HG02623 (cell line): ENCODE data around the gene LLGL2.

Source experiments
- ATAC-seq: cut with Tn5 transposase; IDR thresholded peaks from one replicate; pipeline ENCODE4 v1.9.1; 2021; ENCODE audit warnings: moderate library complexity; ENCODE audit not compliant: unreplicated experiment

LLGL2 gene

DNA sequence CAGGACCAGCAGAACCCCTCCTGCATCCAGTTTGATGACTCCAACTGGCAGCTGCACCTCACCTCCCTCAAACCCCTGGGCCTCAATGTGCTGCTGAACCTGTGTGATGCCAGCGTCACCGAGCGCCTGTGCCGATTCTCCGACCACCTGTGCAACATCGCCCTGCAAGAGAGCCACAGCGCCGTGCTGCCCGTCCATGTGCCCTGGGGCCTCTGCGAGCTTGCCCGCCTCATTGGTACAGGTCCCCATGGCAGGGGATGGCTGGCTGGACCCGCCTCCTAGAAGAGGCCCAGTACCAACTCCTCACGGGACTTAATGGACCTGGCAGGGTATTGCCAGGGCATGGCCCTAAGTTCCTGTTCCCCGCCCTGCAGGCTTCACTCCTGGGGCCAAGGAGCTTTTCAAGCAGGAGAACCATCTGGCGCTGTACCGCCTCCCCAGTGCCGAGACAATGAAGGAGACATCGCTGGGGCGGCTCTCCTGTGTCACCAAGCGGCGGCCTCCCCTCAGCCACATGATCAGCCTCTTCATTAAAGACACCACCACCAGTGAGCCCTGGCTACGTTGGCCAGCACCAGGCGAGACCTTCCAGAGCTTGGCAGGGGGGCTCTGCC, 32.8 kb upstream of the LLGL2 start:
- ATAC-seq = no peak

DNA sequence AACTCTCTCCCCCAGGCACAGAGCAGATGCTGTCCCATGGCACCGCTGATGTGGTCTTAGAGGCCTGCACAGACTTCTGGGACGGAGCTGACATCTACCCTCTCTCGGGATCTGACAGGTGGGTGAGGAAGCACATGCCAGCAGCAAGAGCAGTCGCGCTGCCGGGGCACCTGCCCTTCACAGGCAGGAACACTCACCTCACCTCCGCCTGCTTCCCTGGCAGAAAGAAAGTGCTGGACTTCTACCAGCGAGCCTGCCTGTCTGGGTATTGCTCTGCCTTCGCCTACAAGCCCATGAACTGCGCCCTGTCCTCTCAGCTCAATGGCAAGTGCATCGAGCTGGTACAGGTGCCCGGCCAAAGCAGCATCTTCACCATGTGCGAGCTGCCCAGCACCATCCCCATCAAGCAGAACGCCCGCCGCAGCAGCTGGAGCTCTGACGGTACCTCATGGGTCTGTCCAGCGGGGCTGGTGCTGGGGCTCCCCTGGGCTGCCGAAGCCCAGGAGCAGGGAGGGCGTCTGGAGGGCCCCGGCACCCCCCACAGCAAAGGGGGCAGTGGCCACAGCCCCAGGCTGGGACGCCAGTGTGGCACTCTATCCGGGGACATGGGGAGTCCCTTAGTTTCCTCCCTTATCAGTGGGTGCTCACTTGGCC, 31.9 kb upstream of the LLGL2 start:
- ATAC-seq = no peak

DNA sequence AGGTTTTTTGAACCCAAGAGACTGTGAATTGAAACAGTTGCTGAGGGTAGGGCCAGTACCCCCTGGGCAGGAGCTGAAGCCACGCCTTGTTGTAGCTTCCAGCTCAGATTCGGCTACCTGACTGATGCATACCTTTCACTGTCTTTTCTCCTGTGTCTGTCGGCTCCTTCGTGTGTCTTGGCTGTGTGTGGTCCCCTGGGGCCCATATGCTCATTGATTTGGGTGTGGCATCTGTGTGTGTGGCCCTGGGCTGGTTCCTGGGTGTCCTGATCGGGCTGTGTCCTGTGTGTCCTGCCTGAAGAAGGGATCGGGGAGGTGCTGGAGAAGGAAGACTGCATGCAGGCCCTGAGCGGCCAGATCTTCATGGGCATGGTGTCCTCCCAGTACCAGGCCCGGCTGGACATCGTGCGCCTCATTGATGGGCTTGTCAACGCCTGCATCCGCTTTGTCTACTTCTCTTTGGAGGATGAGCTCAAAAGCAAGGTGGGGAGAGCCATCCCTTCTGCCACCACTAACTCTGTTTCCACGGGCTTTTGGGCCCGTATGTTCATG, 31.1 kb upstream of the LLGL2 start:
- no peak for ATAC-seq

DNA sequence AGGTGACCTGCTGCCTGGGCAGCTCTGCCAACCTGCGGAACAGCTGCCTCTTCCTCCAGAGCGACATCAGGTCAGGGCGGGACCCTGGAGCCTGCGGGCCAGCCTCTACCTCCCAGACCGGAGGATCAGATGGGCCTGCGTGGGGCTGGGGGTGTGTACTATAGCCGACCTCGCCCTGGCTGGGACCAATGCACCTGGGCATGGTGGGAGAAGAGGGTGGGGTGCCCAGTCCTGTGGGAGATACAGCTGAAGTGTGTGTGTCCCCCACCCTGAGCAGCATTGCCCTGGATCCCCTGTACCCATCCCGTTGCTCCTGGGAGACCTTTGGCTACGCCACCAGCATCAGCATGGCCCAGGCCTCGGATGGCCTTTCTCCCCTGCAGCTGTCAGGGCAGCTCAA, 29.5 kb upstream of the LLGL2 start:
- no peak for ATAC-seq

DNA sequence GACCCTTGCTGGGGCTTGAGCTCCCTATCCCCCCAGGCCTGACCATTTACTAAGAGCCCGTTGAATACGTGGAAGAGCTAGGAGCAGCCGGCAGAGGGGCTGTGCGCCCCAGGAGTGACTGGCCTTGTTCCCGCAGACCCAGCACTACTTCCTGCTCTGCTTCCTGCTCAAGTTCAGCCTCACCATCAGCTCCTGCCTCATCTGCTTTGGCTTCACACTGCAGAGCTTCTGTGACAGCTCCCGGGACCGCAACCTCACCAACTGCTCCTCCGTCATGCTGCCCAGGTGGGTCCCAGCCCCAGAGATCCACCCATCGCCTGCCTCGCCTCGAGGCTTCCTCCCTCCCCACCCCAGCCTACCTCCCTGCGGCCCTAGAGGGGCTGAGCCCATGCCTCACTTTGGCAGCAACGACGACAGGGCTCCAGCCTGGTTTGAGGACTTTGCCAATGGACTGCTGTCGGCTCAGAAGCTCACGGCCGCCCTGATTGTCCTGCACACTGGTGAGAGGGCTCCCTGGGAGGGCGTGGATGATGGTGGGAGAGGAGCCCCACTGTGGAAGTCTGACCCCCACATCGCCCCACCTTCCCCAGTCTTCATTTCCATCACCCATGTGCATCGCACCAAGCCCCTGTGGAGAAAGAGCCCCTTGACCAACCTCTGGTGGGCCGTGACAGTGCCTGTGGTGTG, 27.3 kb upstream of the LLGL2 start:
- no peak for ATAC-seq

DNA sequence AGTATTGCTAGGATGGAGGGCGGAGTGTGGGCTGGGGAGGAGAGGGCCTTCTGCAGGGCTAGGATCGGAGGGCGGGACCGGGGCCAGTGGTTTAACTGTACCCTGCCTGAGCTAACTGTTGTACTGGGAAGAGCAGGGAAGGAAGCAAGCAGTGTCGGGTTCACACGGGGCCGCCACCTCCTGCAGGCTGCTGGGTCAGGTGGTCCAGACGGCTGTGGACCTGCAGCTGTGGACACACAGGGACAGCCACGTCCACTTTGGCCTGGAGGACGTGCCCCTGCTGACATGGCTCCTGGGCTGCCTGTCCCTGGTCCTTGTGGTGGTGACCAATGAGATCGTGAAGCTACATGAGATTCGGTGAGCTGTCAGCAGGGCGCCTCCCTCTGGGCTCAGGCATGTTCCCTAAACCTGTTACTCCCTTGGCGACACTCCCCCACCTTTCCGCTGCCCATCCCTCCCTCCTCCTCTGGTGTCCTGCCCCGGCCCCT, 26.7 kb upstream of the LLGL2 start:
- no peak for ATAC-seq

DNA sequence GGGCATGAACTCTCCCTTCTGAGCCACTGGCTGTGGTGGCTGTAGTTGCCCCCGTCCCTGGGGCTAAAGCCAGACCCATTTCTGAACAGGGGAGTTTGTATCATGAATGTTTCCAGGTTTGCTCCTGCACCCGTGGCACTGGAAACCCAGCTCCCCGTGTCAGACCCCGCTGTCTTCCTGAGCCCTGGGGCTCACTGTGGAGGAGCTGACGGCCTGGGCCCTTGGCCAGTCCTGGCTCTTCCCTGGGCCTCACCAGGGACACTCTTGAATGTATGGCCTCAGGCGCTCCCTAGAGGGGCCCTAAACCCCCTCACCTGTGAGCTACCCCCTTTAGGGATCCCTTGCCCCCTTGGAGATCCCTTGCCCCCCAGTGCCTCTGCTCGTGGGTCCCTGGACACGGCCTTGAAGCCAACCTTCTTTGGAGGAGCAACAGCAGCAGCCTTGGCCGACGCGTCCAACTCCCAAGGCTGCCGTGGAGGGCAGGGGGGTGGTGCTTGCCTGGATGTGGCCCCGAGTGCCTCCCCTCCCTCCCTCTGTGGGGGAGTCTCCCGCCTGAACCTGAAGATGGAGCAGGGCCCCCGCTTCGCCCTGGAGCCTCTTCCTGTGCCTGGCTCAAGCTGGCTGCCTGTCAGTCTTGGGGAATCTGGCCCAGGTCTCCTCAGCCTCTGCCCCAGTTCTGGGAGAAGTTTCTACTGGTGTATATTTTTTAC, 26.0 kb upstream of the LLGL2 start:
- ATAC-seq = no peak

DNA sequence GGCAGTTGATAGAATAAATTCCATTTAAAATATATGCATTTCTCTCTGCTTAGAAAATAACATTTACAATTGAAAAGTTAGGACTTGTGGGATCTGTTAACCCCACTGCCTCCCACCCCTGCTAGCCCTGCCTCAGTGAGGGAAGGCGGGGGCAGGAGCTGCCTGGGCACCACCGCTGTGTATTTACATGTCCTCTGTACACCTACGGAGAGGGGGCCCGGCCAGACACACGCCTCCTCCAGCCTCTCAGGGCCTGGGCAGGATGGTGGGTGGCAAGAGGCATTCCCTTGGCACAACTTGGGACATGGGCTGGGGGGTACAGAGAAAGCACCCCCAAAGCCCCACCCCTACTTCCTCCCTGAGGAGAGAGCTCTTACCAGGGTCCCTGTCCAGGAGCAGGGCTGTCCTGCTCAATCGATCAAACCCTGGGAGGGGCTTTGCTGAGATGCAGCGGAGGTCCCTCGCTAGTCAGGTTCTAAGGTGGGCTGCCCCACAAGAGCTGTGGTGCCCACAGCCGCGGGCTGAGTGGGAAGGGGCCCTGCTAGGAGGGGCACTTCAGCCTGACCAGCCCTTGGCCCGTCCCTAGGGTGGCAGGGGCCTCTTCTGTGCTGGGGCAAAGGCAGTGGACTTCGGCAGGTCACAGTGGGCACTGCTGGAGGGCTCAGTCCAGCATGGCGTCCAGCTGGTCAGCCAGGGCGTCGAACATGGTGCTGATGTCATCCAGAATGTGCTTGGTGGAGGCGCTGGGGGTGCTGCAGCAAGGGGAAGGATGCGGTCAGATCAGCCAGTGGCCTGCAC, 24.9 kb upstream of the LLGL2 start:
- ATAC-seq = no peak

DNA sequence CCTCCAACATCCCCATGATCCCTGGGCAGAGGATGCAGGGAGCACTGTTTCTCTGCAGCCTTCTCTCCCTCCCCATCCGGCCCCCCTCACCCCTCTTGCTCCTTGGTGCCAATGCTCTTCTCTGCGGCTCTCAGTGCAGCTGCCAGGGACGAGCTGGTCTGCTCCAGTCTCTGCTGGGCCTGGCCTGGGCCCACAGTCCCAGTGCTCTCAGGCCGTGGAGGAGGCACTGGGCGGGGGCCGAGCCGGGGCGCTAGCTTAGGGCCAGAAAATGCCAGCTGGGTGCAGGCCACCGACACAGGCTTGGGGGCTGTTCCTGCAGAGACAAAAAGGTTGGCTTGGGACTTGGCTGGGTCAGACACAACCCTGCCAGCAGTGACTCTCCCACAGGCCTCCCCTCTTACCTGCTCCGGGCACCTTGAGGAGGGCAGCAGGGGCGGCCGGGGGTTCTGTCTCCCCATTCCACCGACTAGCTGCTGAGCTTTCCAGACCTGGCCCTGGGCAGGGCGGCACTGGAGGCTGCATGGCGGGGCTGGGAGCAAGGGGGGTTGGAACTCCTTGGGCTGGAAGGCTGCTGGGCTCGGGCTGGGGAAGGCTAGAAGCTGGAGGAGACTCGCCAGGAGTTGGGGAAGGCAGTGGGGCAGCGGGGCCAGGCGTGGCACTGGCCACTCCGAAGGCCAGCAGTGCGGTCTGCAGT, 24.0 kb upstream of the LLGL2 start:
- no peak for ATAC-seq

DNA sequence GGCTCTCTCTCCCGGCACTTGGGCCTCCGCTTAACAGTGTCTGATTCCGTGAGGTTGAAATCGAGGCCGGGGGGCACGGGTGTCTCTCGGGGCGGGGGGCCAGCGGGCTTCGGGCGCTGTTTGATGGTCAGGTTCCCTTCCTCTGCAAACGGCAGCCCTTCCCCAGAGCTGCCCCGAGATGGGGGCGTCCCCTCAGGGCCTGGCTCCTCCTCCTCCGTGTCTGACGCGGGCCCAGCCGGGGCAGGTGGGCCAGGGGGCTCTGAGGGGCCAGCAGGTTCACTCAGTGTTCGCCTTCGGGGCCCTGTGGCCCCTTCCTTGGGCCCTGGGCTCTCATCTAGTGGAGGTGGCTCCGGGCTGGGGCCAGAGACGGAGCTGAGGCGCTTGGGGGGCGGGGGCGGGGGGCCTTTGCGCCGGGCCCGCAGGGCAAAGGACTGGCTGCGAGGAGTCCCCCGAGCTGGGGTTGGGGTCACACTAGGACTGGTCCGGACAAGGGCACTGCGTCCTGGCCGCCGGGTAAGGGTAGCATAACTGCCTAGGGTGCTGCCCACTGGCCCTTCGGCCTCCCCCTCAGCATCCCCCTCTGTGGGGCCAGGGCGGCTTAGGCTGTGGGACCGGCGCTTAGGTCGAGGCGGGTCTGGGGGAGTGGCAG, 23.3 kb upstream of the LLGL2 start:
- no peak for ATAC-seq

DNA sequence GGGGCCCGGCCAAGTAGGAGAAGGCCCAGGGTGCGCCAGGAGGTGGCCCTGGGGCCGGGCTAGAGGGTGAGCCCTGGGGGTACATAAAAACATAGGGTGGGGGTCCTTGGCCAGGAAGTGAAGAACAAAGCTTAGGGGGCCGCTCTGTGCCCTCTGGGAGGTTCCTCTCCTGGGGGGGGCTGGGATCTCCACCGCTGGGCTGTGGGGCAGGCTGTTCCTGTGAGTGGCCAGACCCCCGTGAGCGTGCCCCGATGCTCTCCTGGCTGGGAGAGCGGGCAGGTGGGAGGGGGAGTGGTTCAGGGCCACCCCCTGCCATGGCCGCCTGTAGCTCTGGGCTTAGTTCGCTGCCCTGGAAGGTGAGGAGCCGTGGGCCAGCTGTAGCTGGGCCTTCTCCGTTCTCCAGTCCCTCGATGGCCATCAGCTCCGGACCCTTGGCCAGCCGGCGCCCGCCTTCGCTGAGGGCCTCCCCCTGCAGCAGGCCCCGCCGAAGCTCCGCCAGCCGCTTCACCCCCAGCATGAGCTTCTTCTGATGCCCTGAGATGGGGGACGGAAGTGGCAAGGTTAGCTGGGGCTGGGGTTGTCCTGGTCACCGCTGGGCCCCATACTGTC, 22.7 kb upstream of the LLGL2 start:
- ATAC-seq = no peak

DNA sequence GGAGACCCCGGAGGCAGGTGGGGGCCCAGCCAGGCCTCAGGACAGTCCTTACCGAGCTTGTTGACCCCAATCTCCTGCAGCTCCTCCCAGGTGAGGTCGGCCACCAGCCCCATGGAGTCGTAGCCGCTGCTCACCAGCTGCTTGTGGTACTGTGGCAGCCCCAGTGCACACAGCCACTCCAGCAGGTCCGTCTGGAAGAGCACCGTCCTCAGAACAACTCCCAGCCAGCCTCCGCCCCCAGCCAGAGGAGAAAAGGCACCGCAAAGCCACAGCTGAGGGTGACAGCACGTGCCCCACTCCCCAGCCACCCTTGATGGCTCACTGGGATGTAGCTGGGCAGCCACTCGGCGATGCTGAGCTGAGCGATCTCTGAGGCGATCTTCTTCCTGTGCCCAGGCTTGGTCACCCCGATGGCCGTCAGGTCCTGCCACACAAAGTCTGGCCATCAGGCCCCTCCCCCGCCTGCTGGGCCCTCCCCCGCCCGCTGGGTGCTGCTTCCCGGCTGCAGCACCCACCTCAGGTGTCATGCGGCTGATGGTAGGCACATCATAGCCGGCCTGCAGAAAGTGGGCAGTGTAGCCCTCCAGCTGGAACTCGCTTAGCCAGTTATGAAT, 22.1 kb upstream of the LLGL2 start:
- no peak for ATAC-seq

DNA sequence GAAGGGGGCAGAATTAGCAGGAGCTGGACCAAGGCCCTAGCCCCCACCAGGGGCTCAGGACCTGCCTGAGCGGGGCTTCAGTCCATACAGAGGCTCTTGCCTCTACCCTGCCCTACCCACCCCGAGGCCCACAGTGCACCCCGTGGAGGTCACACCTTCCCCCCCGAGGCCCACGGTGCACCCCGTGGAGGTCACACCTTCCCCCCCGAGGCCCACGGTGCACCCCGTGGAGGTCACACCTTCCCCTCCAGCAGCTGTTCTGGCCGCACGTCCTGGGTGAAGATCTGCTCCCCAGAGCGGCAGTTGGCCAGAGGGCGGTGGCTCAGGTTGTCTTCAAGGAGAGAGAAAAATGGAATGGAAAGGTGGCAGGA, 21.5 kb upstream of the LLGL2 start:
- ATAC-seq = no peak

DNA sequence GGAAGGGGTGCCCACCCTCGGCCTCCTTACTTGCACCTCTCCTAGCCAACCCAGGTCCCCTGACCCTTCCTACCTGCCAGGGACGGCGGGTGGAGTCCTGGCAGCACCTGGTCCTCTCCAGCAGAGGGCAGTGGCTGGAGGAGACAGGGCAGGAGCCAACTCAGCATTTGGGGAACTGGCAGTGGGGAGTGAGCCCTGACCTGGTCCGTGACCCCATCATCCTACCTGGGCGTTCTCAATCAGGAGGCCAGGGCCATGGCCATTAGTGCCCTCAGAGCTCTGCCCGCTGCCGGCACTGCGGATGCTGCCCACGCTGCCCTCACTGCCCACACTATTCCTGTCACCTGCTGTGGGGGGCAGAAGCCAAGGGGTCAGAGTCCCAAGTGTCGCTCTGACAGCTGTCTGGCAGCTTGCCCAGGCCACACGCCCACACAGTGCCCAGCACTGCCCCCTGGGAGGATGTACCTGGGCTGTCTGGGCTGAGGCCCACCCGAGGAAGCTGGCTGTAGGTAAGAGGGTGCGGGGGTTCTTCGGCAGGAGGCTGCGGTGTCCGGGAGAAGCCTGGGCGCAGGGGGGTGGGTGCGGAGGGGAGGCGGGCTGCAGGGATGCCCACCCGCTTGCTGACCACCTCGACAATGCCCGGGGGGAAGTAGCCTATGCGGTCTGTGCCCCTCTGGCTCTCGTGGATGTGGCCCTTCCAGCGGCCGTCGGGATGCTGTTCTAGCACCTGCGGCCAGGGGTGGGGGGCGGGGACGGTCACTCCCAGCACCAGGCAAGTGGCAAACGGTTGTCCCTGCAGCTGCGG, 20.9 kb upstream of the LLGL2 start:
- ATAC-seq = no peak

DNA sequence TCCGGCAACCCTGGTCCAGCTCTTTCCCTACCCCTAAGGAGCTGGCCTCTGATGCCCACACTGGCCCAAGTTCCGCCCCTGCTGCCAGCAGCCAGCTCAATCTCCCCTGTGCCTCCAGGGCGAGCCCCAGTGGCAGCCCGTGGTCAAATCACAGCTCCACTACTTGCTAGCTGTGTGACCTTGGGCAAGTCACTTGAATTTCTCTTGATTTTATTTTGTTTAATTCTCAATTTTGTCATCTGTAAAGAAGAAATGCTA, 20.4 kb upstream of the LLGL2 start:
- no peak for ATAC-seq

DNA sequence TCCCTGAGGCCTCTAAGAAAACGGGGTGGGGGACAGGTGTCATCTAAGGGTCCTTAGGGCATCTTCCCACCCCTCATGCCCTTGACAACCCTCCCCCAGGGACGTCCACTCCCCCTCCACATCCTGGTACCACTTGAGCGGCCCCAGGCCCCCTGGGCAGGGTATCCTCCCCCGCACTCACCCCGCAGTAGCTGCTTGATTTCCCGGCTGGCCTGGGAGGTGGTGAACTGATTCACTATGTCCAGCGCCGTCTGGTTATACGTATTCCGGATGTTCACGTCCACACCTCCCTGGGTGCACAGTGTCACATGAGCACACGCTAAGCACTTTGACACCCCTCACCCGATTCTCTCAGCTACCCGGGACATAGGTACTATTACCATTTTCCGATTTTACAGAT, 19.9 kb upstream of the LLGL2 start:
- no peak for ATAC-seq

DNA sequence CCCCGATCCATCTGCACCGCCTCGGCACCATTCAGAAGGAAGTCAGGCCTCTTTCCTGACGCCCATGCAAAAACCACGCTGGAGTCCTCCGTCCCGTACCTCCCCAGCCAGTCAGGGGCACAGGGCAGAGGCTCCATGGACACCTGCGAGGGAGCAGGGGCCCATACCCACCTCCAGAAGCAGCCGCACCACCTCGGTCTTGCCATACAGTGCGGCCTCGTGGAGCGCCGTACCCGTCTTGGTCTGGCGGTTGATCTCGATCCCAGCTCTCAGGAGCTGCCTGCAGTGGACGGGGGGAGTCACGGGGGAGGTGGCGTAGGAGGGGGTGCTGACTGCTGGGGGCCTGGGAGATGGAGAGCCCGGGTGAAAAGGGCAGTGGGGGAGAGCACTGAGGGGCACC, 19.4 kb upstream of the LLGL2 start:
- ATAC-seq = no peak

DNA sequence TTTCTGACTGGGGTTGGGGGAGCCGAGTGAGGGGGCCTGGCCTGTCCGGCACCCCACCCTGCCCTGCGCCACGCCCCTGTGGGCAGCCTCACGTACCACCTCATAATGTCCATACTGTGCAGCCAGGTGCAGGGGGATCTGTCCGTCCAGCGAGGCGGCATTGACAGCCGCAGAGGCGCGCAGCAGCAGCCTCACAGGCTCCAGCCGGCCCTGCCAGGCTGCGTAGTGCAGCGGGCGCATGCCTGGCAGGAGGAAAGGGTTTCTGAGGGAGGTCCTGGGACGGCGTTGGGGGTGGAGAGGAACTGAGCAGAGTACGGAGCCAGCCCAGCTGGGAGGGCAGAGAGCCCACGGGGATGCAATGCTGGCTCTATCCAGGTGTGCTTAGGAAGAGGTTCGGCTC, 18.6 kb upstream of the LLGL2 start:
- ATAC-seq = no peak
